NCI-H748 treated with DMSO at 0.1 percent for 48 hours (cell line): ENCODE data around the gene MAMDC4.

Experiments used
- DNase-seq: peaks from one replicate; lab custom pipeline; 2025; lab: John Stamatoyannopoulos, UW

The MAMDC4 gene

GRCh38 chr9:136890661-136891060 is 38.5 kb downstream of the MAMDC4 start:
- DNase-seq = no peak

GRCh38 chr9:136896027-136896426 is 43.9 kb downstream of the MAMDC4 start:
- no peak for DNase-seq

- DNase-seq = no peak
Measured at GRCh38 chr9:136898483-136899100, 46.4 kb downstream of the MAMDC4 start.

- no peak for DNase-seq
Measured at GRCh38 chr9:136899196-136899595, 47.0 kb downstream of the MAMDC4 start.

- no peak for DNase-seq
Measured at GRCh38 chr9:136900556-136900955, 48.4 kb downstream of the MAMDC4 start.

- DNase-seq = no peak
Measured at GRCh38 chr9:136900988-136901515, 48.9 kb downstream of the MAMDC4 start.

GRCh38 chr9:136901516-136902258 is 49.5 kb downstream of the MAMDC4 start:
- DNase-seq = no peak

- DNase-seq = no peak
Measured at GRCh38 chr9:136902259-136902821, 50.2 kb downstream of the MAMDC4 start.

GRCh38 chr9:136903041-136903554 is 51.0 kb downstream of the MAMDC4 start:
- no peak for DNase-seq

- no peak for DNase-seq
Measured at GRCh38 chr9:136906266-136906665, 54.1 kb downstream of the MAMDC4 start.

GRCh38 chr9:136907011-136907914 is 55.1 kb downstream of the MAMDC4 start:
- no peak for DNase-seq
